ENCODE data around the gene KEAP1.
"Not testable (repeated sequence)": the region's sequence is repeated elsewhere in the genome, so short reads cannot be mapped to it uniquely, and the experiment has no call there.

KEAP1 gene

GRCh38 chr19:10503002-10503789, at the start of gene KEAP1:
KEAP1 (minus strand) TSS chr19:10503356; CDS start chr19:10500033, 3,323 bp downstream.
- TF ChIP-seq CTCF (IDR thresholded peaks at IDR 0.05; ENCODE audit: low read depth, low read length, missing control alignments), result no peak
- H3K4me3 ChIP-seq (ENCODE audit: low read depth, low read length), result peak within 1 kb of the TSS; percentile 95
- no peak for DNase-seq (ENCODE audit: low read depth)

GRCh38 chr19:10552510-10553053, 49.4 kb upstream of the KEAP1 start:
- no peak for TF ChIP-seq CTCF (IDR thresholded peaks at IDR 0.05; ENCODE audit: low read depth, low read length, missing control alignments)
- H3K4me3 ChIP-seq (ENCODE audit: low read depth, low read length), result no peak overlapping the region
- no peak for DNase-seq (ENCODE audit: low read depth)

GRCh38 chr19:10551698-10552301, 48.6 kb upstream of the KEAP1 start:
- H3K4me3 ChIP-seq (ENCODE audit: low read depth, low read length), result no peak overlapping the region
- no peak for DNase-seq (ENCODE audit: low read depth)
- peak; percentile 14 for TF ChIP-seq CTCF (IDR thresholded peaks at IDR 0.05; ENCODE audit: low read depth, low read length, missing control alignments)

GRCh38 chr19:10551006-10551405, 47.9 kb upstream of the KEAP1 start:
- DNase-seq (ENCODE audit: low read depth); H3K4me3 ChIP-seq (ENCODE audit: low read depth, low read length): not testable (repeated sequence)

- TF ChIP-seq CTCF (IDR thresholded peaks at IDR 0.05; ENCODE audit: low read depth, low read length, missing control alignments), result no peak
- H3K4me3 ChIP-seq (ENCODE audit: low read depth, low read length), result no peak overlapping the region
- DNase-seq (ENCODE audit: low read depth), result no peak
Observed at GRCh38 chr19:10550336-10550735, 47.2 kb upstream of the KEAP1 start.

GRCh38 chr19:10549733-10550132, 46.6 kb upstream of the KEAP1 start:
- no peak for TF ChIP-seq CTCF (IDR thresholded peaks at IDR 0.05; ENCODE audit: low read depth, low read length, missing control alignments)
- DNase-seq (ENCODE audit: low read depth), result no peak
- no peak overlapping the region for H3K4me3 ChIP-seq (ENCODE audit: low read depth, low read length)

- no peak for DNase-seq (ENCODE audit: low read depth)
- TF ChIP-seq CTCF (IDR thresholded peaks at IDR 0.05; ENCODE audit: low read depth, low read length, missing control alignments), result no peak
- H3K4me3 ChIP-seq (ENCODE audit: low read depth, low read length), result no peak overlapping the region
Observed at GRCh38 chr19:10548746-10549276, 45.7 kb upstream of the KEAP1 start.

Data from GM12864 (cell line).